Osteocyte (in vitro differentiated cells): ENCODE data around the gene STRIP1. TPM values are rescaled to one million over a fixed set of nuclear protein-coding genes. Genes with fewer than 3 reads are reported as not detected.

Source experiments
- DNase-seq: peaks from one replicate; pipeline ENCODE4 v3.0.0; 2021; ENCODE audit warnings: mixed read lengths; ENCODE audit not compliant: unreplicated experiment; ENCODE audit errors: extremely low spot score
- H3K27ac Mint-ChIP-seq: one replicate; pipeline ENCODE4 v1.8.0; 2021; ENCODE audit warnings: mild to moderate bottlenecking, mixed read lengths; ENCODE audit not compliant: unreplicated experiment
- H3K27me3 Mint-ChIP-seq: one replicate; pipeline ENCODE4 v1.8.0; 2021; ENCODE audit warnings: mixed read lengths; ENCODE audit not compliant: unreplicated experiment
- H3K36me3 Mint-ChIP-seq: one replicate; pipeline ENCODE4 v1.8.0; 2021; ENCODE audit warnings: mixed read lengths; ENCODE audit not compliant: unreplicated experiment
- H3K4me1 Mint-ChIP-seq: one replicate; pipeline ENCODE4 v1.8.0; 2021; ENCODE audit warnings: mixed read lengths; ENCODE audit not compliant: unreplicated experiment
- H3K4me3 Mint-ChIP-seq: one replicate; pipeline ENCODE4 v1.8.0; 2021; ENCODE audit warnings: mild to moderate bottlenecking, moderate library complexity, mixed read lengths; ENCODE audit not compliant: unreplicated experiment
- H3K9me3 Mint-ChIP-seq: one replicate; pipeline ENCODE4 v1.8.0; 2021; ENCODE audit warnings: mixed read lengths; ENCODE audit not compliant: unreplicated experiment
- CTCF ChIP-seq: fragments of 200-600 bp; sonication (generic); IDR thresholded peaks from 2 replicates; pipeline ENCODE4 v1.5.0; 2021; ENCODE audit warnings: antibody characterized with exemption, mild to moderate bottlenecking, moderate library complexity
- total RNA-seq: library from RNA; stranded (reverse); gene quantifications from 2 replicates; pipeline ENCODE4 v1.2.1, GENCODE V29; 2021

STRIP1 gene
- total RNA-seq, 1 donor from 2014 or later, result 55.7 TPM

GRCh38 chr1:110003747-110004428 lies 30.5 kb upstream of the STRIP1 start:
- Mint-ChIP-seq H3K4me3 (peak overlapping the region; percentile 61), H3K9me3 (no peaks in the 10 kb centered on the region), H3K36me3 (no peaks in the 10 kb centered on the region), H3K27me3 (no peaks in the 10 kb centered on the region), H3K27ac (peak overlapping the region; percentile 92), H3K4me1 (peaks cover 52% of the 10 kb centered on the region)
- no peak for TF ChIP-seq CTCF
- DNase-seq, result peak; percentile 86

- peak overlapping the region; percentile 61 for H3K4me3 Mint-ChIP-seq
- H3K9me3 Mint-ChIP-seq, result no peaks in the 10 kb centered on the region
- DNase-seq, result no peak
- H3K4me1 Mint-ChIP-seq, result peaks cover 50% of the 10 kb centered on the region
- no peaks in the 10 kb centered on the region for H3K27me3 Mint-ChIP-seq
- peaks cover 4% of the 10 kb centered on the region for H3K36me3 Mint-ChIP-seq
- no peak for TF ChIP-seq CTCF
- peak overlapping the region; percentile 92 for H3K27ac Mint-ChIP-seq
Observed at GRCh38 chr1:110004583-110004982, 29.8 kb upstream of the STRIP1 start.

GRCh38 chr1:110005971-110006370 lies 28.5 kb upstream of the STRIP1 start:
- DNase-seq, result no peak
- Mint-ChIP-seq H3K4me3 (no peak overlapping the region), H3K36me3 (peaks cover 8% of the 10 kb centered on the region), H3K27me3 (no peaks in the 10 kb centered on the region), H3K27ac (peak overlapping the region; percentile 58), H3K4me1 (peaks cover 50% of the 10 kb centered on the region), H3K9me3 (no peaks in the 10 kb centered on the region)
- TF ChIP-seq CTCF, result no peak

- peaks cover 52% of the 10 kb centered on the region for H3K4me1 Mint-ChIP-seq
- no peak for DNase-seq
- H3K4me3 Mint-ChIP-seq, result no peak overlapping the region
- no peak for TF ChIP-seq CTCF
- peak overlapping the region; percentile 58 for H3K27ac Mint-ChIP-seq
- H3K9me3 Mint-ChIP-seq, result no peaks in the 10 kb centered on the region
- H3K27me3 Mint-ChIP-seq, result no peaks in the 10 kb centered on the region
- H3K36me3 Mint-ChIP-seq, result peaks cover 10% of the 10 kb centered on the region
Observed at GRCh38 chr1:110006516-110006915, 27.9 kb upstream of the STRIP1 start.

- H3K4me1 Mint-ChIP-seq, result peaks cover 51% of the 10 kb centered on the region
- no peak for TF ChIP-seq CTCF
- H3K9me3 Mint-ChIP-seq, result no peaks in the 10 kb centered on the region
- no peaks in the 10 kb centered on the region for H3K27me3 Mint-ChIP-seq
- no peak overlapping the region for H3K4me3 Mint-ChIP-seq
- no peak overlapping the region for H3K27ac Mint-ChIP-seq
- DNase-seq, result no peak
- H3K36me3 Mint-ChIP-seq, result peaks cover 11% of the 10 kb centered on the region
Observed at GRCh38 chr1:110007046-110007830, 27.2 kb upstream of the STRIP1 start.
